Measurements from ENCODE around the gene CBLB. TPM values are rescaled to one million over a fixed set of nuclear protein-coding genes. Genes with fewer than 3 reads are reported as not detected.

Gene CBLB
- total RNA-seq, 1 donor = 12.1 TPM

DNA sequence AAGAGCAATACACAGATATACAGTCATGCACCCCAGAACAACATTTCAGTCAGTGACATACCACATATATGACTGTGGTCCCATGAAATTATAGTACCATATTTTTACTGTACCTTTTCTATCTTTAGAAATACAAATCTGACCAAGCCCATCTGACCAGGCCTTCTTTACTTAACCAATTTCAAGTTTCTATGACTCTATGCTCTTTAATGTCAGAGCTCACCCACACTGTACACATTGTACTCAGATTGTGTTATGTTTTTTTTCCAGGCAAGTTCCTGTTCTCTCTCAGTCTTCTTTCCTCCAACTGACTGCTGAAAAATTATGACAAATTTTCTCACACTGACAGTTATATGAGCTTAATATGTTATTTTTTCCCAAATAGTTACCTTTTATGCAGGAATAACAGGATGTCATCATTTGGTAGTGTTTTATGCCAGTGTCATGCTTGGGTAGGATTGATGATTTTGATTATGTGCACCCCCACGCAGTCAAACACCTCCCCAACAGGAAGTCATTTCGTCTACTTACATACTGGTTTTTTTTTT is 8.0 kb upstream of the CBLB start:
- DNase-seq (ENCODE audit: low read depth in 2 of 3, low spot score in 2 of 3) = peak in 1 of 3 donors; percentile 5

- peak in 1 of 3 donors; percentile 21 for DNase-seq (ENCODE audit: low read depth in 2 of 3, low spot score in 2 of 3)
Measured at GRCh38 chr3:105869861-105870755, 1.3 kb upstream of the CBLB start.

DNA sequence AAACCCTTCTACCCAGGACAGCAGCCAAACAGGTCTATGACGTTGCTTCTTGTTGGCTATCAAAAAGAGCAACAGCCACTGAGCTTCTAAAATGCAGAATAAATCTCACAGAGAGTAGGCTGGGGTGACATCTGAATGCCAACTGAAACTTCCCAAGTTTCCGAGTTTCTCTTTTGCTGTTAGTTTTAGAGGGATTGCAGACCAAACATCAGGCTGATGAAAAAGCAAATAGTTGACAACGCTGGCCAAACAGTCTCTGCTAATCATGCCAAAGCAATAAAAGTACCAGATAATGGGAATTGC is 670 bp upstream of the CBLB start:
- no peak for DNase-seq (ENCODE audit: low read depth in 2 of 3, low spot score in 2 of 3)

- DNase-seq (ENCODE audit: low read depth in 2 of 3, low spot score in 2 of 3) = no peak
Measured at GRCh38 chr3:105868431-105868741, 426 bp downstream of the CBLB start.

DNA sequence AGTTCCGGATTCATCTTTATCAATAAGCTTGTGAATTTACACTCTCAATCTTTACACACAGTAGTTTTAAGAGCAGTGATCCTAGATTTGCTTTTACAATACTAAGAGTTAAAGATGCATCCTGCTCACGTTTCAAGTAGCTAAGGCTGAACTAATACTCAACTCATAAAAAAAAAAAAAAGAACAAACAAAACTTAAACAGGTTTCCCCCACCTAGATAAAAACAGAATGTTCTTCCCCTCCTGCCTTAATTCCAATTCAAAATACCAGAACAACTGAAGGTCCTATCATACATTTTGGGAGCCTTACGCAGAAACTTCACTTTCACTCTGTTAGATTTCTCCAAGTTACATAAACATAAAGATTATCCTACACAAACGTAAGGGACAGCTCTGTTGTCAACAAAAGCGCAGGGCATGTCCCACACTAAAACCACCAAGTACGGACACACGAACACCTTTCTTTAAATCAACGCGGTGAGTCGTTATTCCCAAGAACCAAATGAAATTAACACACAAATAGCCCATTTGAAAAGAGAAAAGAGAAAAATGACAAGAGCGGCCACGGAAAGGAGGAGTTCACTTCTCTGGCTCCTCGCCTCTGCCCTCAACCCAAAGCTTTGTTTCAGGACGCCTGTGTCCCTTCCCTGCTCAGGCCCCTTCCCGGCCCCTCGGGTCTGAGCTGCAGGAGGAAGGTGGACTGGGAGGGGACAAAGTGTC is 941 bp downstream of the CBLB start:
- peak in 1 of 3 donors; percentile 11 for DNase-seq (ENCODE audit: low read depth in 2 of 3, low spot score in 2 of 3)

DNA sequence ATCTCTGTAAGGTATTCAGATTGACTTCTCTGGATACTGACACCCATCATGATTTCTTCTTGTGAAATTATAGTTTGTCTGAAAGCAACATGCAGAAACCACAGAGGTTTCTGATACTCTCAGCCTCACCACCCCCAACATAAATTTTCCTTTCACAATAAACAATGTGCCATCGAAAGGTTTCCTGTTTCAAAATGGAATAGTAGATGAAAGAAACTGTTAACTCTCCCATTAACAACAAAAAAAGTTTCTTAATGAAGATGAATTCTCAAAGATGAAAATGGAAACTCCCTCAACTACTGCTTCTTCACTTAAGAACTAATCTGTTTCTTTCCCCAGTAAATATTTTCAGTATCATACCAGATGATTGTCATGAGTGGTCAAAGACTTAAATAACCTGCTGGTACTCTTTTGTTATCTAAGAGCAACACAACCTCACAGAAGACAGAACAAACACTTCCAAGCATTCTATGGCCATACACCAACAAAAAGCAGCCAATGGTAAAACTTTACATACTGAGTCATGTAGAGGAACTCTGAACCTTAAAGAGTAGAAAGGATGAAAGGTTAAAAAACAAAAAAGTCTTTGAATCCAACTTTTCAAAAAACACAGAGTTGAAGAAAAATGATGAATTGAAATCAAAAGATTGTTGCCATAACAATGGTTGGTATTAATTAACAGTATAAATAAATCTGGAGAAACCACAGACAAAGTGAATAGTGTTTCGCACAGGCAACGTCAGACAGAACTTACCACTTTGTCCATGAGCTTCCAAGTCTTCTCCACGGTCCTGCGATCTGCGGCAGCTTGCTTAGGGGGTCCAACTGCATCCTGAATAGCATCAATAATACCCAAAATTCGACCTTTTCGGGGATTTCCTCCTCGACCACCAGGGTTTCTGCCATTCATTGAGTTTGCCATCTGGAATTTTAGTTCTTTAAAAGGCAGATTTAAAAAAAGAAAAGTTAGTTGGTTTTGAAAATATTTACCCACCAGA is 1.9 kb downstream of the CBLB start:
- peak in 1 of 3 donors; percentile 26 for DNase-seq (ENCODE audit: low read depth in 2 of 3, low spot score in 2 of 3)

- DNase-seq (ENCODE audit: low read depth in 2 of 3, low spot score in 2 of 3) = no peak
Measured at GRCh38 chr3:105865867-105866350, 2.9 kb downstream of the CBLB start.

- DNase-seq (ENCODE audit: low read depth in 2 of 3, low spot score in 2 of 3) = no peak
Measured at GRCh38 chr3:105865016-105865623, 3.7 kb downstream of the CBLB start.

DNA sequence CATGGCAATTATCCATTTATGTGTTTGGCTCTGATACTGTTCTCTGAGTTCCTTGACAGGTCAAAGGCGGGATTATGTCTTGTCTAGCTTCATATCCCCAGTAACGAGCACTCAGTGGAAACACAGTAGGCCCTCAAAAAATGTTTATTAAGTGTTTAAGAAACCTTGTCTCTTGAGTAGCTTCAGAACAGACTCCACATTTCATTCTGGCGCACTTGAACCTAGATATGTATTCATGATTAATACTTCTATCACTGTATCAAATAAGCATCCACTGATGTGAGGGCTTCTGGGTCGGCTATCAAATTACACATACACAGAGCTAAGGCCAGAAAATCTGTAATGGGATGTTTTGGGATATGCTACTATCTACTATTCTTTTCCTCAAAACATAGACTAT is 4.6 kb downstream of the CBLB start:
- DNase-seq (ENCODE audit: low read depth in 2 of 3, low spot score in 2 of 3) = no peak

GRCh38 chr3:105863608-105864007 is 5.2 kb downstream of the CBLB start:
- DNase-seq (ENCODE audit: low read depth in 2 of 3, low spot score in 2 of 3) = no peak

DNA sequence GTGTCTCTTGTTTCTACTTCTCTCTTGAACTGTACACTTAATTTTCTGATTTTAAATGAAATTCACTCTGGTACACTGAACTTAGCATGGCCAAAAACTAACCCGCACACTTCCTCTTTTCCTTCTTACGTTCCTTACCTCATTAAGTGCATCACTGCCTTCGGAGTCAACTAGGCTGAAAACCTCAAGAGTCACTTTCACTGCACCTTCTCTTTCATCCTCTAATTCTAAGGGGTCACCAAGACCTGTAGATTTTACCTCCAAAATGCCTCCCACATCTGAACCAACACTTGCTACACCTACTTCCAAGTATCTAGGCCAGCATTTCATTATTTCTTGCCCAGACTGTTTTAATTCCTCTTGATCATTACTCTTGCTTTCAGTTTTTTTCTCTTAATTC is 6.6 kb downstream of the CBLB start:
- peak in 2 of 3 donors; percentile 33 to 74 for DNase-seq (ENCODE audit: low read depth in 2 of 3, low spot score in 2 of 3)

DNA sequence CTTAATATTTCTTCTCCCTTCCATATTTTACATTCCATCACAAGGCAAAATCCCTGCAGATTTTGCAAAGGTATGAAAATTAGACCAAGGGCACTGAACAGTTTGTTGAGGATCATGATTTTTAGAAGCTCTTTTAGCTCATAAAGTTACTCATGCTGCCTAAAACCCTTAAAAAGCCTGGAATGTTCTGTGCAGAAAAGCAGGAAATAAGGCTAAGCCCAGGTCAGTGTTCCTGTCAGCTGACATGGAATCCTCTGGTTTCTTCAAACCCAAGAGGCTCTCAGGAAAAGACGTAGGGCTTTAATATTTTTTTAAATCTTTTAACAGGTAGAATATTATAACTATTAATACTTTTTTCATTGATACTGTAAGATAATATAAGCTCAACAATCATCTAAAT is 8.2 kb downstream of the CBLB start:
- no peak for DNase-seq (ENCODE audit: low read depth in 2 of 3, low spot score in 2 of 3)

DNA sequence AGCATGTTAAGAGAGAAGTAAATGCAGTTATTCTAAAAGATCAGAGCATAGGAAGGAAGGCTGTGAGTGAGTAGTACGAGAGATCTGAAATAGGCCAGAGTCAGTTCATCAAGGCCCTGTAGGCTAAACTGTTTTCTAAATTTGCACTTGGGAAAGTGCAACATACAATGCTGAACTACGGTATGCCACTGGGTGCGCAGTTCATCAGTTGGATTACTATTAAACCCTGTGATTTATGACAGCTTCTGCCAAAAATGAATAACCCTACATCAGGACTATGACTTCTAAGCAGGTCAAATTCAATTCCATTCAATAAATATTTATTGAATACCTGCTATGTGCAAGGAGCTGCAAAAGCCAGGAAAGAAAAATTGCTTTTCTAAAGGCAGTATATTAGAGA is 10.8 kb downstream of the CBLB start:
- DNase-seq (ENCODE audit: low read depth in 2 of 3, low spot score in 2 of 3) = no peak

DNA sequence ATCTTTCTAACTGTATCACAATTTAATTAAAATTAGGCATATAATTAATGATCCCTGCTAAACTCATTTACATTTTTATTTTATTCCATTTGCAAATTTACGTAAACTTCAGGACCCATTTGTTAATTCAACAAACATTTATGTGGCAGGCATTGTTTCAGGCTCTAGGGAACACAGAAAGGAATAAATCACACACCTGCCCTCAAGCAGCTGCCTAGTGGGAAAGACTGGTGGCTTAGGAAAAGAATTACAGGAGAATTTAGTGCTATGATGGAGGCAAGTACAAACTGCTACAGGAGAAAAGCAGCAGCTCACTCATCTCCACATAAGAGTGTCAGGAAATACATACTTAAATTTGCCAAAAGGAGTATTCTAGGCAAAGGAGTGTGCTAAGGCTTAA is 11.2 kb downstream of the CBLB start:
- DNase-seq (ENCODE audit: low read depth in 2 of 3, low spot score in 2 of 3) = no peak

DNA sequence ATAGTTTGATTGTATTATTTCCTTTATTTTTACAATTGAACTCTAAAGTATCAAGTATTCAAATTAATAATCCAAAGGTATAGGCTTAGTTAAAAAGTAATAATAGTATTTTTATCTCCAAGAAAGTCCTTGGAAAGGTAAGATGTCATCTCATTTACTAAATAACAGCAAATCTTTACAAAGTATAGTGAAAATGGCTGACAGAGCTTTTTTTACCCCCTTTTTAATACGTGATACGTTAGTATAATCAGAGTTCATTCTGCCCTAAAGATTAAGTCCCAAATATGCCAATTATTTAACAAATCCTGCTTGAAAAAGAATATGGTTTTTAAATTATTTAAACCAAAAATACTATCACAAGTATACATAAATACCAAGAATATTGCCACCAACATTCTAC is 12.2 kb downstream of the CBLB start:
- no peak for DNase-seq (ENCODE audit: low read depth in 2 of 3, low spot score in 2 of 3)

- DNase-seq (ENCODE audit: low read depth in 2 of 3, low spot score in 2 of 3) = no peak
Measured at GRCh38 chr3:105853801-105854432, 14.9 kb downstream of the CBLB start.

DNA sequence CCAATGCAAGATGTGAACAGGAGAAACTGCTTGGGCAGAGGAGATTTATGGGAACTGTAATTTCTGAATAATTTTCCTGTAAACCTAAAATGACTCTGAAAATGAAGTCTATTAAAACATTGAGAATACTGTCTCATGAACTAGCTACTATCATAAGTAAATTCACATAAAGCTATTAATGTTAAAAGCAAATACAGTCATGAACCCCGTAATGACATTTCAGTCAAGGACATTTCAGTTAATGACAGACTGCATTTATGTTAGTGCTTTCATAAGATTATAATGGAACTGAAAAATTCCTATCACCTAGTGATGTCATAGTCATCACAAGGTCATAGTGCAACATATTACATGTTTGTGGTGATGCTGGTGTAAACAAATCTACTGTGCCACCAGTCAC is 17.2 kb downstream of the CBLB start:
- DNase-seq (ENCODE audit: low read depth in 2 of 3, low spot score in 2 of 3) = no peak

- no peak for DNase-seq (ENCODE audit: low read depth in 2 of 3, low spot score in 2 of 3)
Measured at GRCh38 chr3:105851176-105851575, 17.6 kb downstream of the CBLB start.

GRCh38 chr3:105850593-105850992 is 18.2 kb downstream of the CBLB start:
- DNase-seq (ENCODE audit: low read depth in 2 of 3, low spot score in 2 of 3) = no peak

DNA sequence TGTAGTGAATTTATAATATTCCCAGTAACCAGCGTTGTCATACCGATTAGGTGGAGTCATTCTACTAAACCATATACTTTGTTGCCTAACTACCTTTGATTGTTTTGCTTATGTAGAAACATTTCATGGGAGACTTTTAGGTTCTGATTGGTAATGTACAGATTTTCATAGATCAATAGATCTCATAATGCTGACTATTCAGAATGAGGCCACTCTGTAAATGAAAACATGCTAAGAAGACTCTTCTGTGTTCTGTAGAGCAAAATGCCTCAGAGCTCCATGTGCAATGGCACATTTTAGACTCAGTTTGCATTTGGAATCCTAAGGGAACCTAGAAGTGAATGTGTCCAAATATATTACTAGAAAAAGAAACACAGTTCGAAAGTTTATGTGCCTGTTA is 20.0 kb downstream of the CBLB start:
- no peak for DNase-seq (ENCODE audit: low read depth in 2 of 3, low spot score in 2 of 3)

Data from hematopoietic multipotent progenitor cell (in vitro differentiated cells).